ENCODE measurements around the gene MSI1.
A peak's percentile ranks its signal among the peaks of the same experiment; 100 is the strongest.

The MSI1 gene

GRCh38 chr12:120368789-120369602 lies at the start of gene MSI1:
MSI1 (minus strand) TSS chr12:120369164; CDS start chr12:120369091, 73 bp downstream.
- no peak for TF ChIP-seq CTCF (conservative IDR thresholded peaks at IDR 0.05; ENCODE audit: low read depth, low read length)
- no peak for DNase-seq (ENCODE audit: low read depth)
- peak within 1 kb of the TSS; percentile 59 for H3K4me3 ChIP-seq (ENCODE audit: low read length)

GRCh38 chr12:120417917-120418580 lies 49.1 kb upstream of the MSI1 start:
- no peak for TF ChIP-seq CTCF (conservative IDR thresholded peaks at IDR 0.05; ENCODE audit: low read depth, low read length)
- no peak overlapping the region for H3K4me3 ChIP-seq (ENCODE audit: low read length)
- no peak for DNase-seq (ENCODE audit: low read depth)

- no peak for TF ChIP-seq CTCF (conservative IDR thresholded peaks at IDR 0.05; ENCODE audit: low read depth, low read length)
- no peak overlapping the region for H3K4me3 ChIP-seq (ENCODE audit: low read length)
- no peak for DNase-seq (ENCODE audit: low read depth)
These were observed 47.7 kb upstream of the MSI1 start for GRCh38 chr12:120416490-120417216.

- DNase-seq (ENCODE audit: low read depth): no peak
- TF ChIP-seq CTCF (conservative IDR thresholded peaks at IDR 0.05; ENCODE audit: low read depth, low read length): no peak
- H3K4me3 ChIP-seq (ENCODE audit: low read length): no peak overlapping the region
These were observed 45.1 kb upstream of the MSI1 start for GRCh38 chr12:120413901-120414695.

- no peak for DNase-seq (ENCODE audit: low read depth)
- TF ChIP-seq CTCF (conservative IDR thresholded peaks at IDR 0.05; ENCODE audit: low read depth, low read length): no peak
These were observed 43.5 kb upstream of the MSI1 start for GRCh38 chr12:120412421-120412820.

GRCh38 chr12:120408771-120409170 lies 39.8 kb upstream of the MSI1 start:
- no peak overlapping the region for H3K4me3 ChIP-seq (ENCODE audit: low read length)
- no peak for DNase-seq (ENCODE audit: low read depth)
- no peak for TF ChIP-seq CTCF (conservative IDR thresholded peaks at IDR 0.05; ENCODE audit: low read depth, low read length)

More at GRCh38 chr12:120412421-120412820, 43.5 kb upstream of the MSI1 start:
- no peak overlapping the region for H3K4me3 ChIP-seq (ENCODE audit: low read length)

Measured in retinal pigment epithelial cell (primary cell).